Panc1 (cell line): Measurements from ENCODE around the gene ZNF519.

Source experiments
- TCF7L2 ChIP-seq: IDR thresholded peaks from 2 replicates; pipeline ENCODE4 v1.6.1; 2011; ENCODE audit warnings: mild to moderate bottlenecking, low read depth, low read length, inconsistent platforms
- TF ChIP-seq, protein P1 (sequence below): fragments of 450-650 bp; IDR thresholded peaks from 2 replicates; pipeline ENCODE4 v1.5.1; 2017; ENCODE audit warnings: mild to moderate bottlenecking

DNA sequence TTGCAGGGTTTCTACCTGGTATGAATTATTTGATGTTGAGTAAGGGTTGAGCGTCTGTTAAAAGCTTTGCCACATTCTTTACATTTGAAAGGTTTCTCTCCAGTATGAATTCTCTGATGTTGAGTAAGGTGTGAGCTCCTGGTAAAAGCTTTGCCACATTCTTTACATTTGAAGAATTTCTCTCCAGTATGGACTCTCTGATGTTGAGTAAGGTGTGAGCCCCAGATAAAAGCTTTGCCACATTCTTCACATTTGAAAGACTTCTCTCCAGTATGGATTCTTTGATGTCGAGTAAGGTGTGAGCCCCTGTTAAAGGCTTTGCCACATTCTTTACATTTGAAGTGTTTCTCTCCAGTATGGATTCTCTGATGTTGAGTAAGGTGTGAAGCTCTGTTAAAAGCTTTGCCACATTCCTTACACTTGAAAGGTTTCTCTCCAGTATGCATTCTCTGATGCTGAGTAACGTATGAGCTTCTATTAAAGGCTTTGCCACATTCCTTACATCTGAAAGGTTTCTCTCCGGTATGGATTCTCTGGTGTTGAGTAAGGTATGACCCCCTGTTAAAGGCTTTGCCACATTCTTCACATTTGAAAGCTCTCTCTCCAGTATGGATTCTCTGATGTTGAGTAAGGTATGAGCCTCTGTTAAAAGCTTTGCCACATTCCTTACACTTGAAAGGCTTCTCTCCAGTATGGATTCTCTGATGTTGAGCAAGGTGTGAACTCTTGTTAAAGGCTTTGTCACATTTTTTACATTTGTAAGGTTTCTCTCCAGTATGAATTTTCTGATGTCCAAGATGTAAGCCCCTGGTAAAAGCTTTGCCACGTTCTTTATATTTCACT, 27.1 kb downstream of the ZNF519 start:
- TF ChIP-seq, protein P1, sequence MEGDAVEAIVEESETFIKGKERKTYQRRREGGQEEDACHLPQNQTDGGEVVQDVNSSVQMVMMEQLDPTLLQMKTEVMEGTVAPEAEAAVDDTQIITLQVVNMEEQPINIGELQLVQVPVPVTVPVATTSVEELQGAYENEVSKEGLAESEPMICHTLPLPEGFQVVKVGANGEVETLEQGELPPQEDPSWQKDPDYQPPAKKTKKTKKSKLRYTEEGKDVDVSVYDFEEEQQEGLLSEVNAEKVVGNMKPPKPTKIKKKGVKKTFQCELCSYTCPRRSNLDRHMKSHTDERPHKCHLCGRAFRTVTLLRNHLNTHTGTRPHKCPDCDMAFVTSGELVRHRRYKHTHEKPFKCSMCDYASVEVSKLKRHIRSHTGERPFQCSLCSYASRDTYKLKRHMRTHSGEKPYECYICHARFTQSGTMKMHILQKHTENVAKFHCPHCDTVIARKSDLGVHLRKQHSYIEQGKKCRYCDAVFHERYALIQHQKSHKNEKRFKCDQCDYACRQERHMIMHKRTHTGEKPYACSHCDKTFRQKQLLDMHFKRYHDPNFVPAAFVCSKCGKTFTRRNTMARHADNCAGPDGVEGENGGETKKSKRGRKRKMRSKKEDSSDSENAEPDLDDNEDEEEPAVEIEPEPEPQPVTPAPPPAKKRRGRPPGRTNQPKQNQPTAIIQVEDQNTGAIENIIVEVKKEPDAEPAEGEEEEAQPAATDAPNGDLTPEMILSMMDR: no peak
- no peak for TF ChIP-seq TCF7L2
